Keratinocyte (primary cell): ENCODE data around the gene NDUFA7.

Experiments used
- EZH2 ChIP-seq: IDR thresholded peaks from one replicate; pipeline ENCODE4 v1.6.1; 2012; ENCODE audit warnings: inconsistent platforms, mild to moderate bottlenecking, low read length, moderate library complexity
- TF ChIP-seq, protein P1 (sequence below), 3 experiments: IDR thresholded peaks in 1 of 3; conservative IDR thresholded peaks in 1 of 3; optimal IDR thresholded peaks in 1 of 3; 2 replicates in 2 of 3; 3 replicates in 1 of 3; pipeline versions ENCODE3 to v1.5.1; 2011; ENCODE audit warnings: low read length in 3 of 3, mild to moderate bottlenecking in 3 of 3, moderate library complexity in 2 of 3, control low read depth in 1 of 3, inconsistent platforms in 1 of 3; ENCODE audit not compliant: insufficient read depth in 2 of 3; ENCODE audit errors: extremely low read depth in 1 of 3

DNA sequence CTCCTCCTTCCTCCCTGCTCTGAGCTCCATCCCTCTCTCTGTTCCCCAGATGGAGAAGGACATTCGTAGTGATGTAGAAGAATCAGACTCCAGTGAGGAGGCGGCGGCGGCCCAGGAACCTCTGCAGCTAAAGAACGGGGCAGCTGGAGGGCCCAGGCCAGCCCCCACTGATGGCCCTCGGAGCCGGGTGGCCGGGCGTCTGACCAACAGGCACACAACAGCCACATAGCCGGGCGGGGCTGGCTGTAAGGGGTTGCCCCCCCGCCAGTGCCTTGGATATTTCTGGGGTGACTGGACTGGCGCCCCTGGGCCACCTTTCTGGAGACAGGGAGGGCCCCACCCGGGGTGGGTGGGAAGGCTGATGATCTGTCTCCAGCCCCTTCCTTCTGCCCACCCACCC is 59.3 kb downstream of the NDUFA7 start:
- TF ChIP-seq, protein P1, sequence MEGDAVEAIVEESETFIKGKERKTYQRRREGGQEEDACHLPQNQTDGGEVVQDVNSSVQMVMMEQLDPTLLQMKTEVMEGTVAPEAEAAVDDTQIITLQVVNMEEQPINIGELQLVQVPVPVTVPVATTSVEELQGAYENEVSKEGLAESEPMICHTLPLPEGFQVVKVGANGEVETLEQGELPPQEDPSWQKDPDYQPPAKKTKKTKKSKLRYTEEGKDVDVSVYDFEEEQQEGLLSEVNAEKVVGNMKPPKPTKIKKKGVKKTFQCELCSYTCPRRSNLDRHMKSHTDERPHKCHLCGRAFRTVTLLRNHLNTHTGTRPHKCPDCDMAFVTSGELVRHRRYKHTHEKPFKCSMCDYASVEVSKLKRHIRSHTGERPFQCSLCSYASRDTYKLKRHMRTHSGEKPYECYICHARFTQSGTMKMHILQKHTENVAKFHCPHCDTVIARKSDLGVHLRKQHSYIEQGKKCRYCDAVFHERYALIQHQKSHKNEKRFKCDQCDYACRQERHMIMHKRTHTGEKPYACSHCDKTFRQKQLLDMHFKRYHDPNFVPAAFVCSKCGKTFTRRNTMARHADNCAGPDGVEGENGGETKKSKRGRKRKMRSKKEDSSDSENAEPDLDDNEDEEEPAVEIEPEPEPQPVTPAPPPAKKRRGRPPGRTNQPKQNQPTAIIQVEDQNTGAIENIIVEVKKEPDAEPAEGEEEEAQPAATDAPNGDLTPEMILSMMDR (optimal IDR thresholded peaks at IDR 0.05 in 1 of 3, IDR thresholded peaks at IDR 0.05 in 1 of 3, conservative IDR thresholded peaks at IDR 0.05 in 1 of 3; ENCODE audit: extremely low read depth in 1 of 3, insufficient read depth in 2 of 3, low read length in 3 of 3) = no peak
- TF ChIP-seq EZH2 = no peak
